HG03196 (cell line): Measurements from ENCODE around the gene ZNF592.
"Not testable (repeated sequence)": the region's sequence is repeated elsewhere in the genome, so short reads cannot be mapped to it uniquely, and the experiment has no call there.

ENCODE experiments used
- ATAC-seq: cut with Tn5 transposase; IDR thresholded peaks from one replicate; pipeline ENCODE4 v1.9.1; 2021; ENCODE audit not compliant: unreplicated experiment

Gene ZNF592

DNA sequence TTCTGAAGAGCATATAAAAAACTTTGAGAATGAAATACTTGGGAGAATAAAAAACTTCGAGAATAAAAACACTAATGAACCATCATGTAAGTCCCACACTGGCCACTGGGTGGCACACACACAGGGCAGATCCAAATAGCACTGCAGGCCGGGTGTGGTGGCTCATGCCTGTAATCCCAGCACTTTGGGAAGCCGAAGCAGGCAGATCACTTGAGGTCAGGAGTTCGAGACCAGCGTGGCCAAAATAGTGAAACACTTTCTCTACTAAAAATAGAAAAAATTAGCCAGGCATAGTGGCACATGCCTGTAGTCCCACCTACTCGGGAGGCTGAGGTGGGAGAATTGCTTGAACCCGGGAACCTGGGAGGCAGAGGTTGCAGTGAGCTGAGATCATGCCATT, 97.2 kb downstream of the ZNF592 start:
- not testable (repeated sequence) for ATAC-seq

DNA sequence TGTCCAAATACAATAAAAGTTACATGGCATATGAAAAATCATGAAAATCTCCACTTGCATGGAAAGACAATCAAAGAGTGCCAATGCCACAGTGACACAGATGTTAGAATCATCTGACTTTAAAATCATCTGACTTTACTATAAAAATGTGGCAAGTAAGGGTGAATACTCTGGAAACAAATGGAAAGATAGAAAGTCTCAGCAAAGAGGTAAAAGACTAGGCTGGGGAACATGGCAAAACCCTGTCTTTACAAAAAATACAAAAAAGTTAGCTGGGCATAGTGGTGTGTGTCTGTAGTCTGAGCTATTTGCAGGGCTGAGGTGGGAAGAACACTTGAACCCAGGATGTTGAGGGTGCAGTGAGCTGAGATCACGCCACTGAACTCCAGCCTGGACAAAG, 97.9 kb downstream of the ZNF592 start:
- ATAC-seq = no peak

DNA sequence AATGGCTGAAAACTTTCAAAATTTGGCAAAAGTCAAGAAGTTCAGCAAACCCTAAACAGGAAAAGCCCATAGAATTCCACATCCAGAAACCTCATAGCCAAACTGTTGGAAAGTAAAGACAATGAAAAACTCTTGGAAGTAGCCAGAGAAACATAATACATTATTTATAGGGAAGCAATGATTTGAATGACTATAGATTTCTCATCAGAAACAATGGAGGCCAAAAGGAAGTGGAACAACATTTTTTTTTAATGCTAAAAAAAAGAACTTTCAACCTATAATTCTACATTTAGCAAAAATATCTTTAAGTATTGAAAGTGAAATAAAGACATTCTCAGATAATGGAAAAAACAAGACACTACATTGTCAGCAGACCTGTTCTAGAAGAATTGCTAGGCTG, 99.0 kb downstream of the ZNF592 start:
- no peak for ATAC-seq

- ATAC-seq = no peak
These were observed 103.8 kb downstream of the ZNF592 start for GRCh38 chr15:84852212-84852611.

DNA sequence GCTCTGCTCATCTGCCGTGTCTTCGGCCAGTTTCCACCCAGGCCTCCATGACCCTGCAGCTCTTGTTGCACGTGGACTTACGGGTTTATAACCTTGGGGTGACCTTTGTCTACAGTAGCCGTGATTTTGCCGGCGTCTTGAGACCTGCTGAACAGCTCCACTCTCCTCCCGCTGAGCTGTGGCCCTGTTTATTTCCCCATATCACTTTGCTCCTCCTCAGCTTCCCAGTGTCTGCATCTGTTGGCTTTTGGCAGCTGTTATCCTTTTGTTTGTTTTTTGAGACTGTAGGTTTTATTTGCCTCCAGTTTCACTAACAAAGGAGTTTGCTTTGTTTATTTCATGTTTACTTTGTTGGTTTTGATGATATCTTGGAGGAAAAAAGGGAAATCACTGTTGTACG, 106.7 kb downstream of the ZNF592 start:
- no peak for ATAC-seq

DNA sequence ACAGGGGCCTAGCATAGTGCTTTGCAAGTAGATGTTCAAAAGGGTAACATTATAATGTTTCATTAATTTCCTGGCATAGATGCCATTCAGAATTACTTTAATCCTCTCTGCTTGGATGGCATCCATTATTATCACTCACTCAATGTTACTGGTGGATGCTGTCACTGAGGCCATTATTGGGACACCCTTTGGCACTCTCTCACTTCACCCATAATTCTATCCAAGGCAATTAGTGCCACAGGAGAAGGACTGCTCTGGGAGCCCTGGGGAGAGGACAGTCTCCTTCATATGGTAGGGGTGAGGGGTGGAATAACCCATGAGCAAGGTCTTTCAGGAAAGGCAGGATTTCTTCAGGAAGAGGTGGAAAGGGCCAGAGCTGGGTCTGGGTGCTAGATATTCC, 107.4 kb downstream of the ZNF592 start:
- ATAC-seq = no peak
